HG02642 (cell line): Measurements from ENCODE around the gene PRKCB.

Experiments
- ATAC-seq: cut with Tn5 transposase; IDR thresholded peaks from one replicate; pipeline ENCODE4 v1.9.1; 2021; ENCODE audit warnings: mild to moderate bottlenecking; ENCODE audit not compliant: unreplicated experiment, poor library complexity

The PRKCB gene

DNA sequence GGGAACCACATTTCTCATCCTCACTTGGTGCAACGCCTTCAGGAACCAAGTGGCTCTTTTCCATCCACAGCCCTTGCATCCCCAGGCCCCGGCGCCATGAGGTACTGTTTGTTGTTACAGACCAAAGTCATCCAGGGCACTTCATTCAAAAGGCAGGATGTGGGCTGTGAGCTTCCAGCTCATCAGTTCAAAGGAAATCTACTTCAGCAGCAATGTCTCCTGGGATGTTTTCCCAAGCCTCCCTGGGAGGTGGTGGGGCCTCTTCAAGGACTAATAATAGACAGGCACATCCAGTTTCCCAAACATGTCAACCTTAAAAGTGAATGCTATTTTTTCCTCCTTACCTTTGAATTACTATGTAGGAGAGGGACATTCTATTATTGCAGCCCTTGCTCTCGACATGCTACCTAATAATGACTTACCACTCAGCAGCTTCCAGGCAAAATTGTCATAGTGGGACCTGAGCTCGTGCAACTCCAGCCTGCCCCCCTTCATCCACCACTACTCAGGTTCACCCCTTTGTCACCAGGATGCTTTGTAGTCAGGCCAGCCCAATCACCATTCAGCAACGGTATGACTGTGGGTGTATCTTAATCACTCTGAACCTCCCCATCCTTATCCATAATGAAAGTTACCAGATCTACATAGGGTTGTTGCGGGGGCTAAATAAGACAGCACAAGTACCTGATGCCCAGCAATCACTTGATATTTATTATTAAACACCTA lies 1.7 kb upstream of the PRKCB start:
- ATAC-seq: no peak

DNA sequence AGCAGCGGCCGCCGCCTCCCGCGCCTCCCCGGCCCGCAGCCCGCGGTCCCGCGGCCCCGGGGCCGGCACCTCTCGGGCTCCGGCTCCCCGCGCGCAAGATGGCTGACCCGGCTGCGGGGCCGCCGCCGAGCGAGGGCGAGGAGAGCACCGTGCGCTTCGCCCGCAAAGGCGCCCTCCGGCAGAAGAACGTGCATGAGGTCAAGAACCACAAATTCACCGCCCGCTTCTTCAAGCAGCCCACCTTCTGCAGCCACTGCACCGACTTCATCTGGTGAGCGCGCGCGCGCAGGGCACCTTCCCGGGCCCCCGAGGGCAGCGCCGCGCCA lies 258 bp downstream of the PRKCB start:
- no peak for ATAC-seq

DNA sequence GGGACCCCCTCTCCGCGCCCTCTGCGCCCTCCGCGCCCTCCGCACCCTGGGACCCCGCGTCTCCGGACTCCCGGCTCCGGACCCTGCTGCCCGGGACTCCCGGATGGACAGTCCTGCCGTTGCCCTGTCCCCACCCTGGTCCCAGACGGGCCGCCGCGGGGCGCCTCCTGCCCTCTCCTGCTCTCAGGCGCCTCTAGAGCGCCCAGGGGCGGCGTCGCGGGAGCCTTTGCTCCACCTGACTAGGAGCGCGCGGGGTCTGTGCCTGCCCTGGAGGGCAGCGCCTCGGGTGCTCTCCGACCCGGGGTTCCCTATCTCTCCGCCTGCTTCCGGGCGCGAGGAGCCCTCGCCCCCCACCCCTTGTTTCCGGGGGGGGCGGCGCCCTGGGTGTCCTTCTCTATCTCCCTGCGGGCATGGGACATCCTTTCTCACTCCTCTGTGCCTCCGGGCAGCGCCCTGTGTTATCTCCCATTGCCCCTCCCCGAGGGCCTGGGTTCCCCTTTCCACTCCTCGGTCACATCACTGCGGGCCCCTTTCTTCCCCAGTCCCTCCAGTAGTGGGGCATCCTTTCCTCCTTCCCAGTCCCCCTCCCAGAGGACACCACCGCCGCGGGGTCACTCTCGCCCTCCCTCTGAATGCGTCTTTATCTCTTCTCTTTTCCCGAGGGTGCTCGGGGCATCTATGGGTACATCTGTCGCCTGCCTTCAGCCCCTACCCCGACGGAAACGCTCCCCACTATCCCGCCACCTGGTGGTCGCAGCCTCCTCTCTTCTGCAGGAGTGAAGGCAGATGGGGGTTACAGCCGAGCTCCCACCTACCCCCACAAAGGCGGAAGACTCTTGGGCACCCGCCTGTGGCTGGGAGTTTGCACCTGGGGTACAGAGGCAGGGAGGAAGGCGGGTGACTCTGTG lies 875 bp downstream of the PRKCB start:
- ATAC-seq: peak; percentile 29

DNA sequence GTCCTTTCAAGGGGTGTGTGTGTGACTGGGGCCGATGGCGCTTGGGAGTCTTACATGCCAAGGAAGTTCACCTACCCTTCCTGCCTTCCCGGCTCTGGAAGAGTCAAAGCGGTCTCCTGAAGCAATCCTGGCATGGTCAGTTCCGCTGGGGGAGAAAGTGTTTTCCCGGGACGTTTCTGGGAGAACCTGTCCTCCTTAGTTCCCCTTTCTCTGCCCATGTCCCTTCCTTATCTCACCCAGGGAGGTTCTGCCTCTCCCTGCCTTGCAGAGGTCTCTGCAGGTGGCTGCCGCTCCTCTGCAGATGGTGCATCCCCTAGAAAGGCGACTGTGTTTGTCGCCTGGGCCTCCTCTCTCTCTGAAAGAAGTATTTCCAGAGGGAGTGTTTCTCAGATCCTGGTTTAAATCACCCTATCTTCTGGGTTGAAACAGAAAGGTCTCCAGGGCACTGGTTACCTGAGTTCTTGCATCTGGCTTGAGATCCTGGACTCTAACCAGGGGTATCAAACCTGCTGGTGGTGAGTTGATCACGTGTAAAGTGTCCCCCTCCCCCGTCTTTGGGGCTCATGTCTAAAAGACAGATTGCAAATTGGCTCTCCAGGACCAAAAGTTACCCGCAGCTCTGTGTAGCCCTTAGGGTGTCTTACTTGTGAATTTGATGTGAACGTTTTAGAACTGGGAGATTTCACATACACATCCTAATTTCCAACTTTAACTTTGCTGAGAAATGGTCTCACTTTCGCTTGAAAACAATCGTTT lies 1.9 kb downstream of the PRKCB start:
- ATAC-seq: no peak

DNA sequence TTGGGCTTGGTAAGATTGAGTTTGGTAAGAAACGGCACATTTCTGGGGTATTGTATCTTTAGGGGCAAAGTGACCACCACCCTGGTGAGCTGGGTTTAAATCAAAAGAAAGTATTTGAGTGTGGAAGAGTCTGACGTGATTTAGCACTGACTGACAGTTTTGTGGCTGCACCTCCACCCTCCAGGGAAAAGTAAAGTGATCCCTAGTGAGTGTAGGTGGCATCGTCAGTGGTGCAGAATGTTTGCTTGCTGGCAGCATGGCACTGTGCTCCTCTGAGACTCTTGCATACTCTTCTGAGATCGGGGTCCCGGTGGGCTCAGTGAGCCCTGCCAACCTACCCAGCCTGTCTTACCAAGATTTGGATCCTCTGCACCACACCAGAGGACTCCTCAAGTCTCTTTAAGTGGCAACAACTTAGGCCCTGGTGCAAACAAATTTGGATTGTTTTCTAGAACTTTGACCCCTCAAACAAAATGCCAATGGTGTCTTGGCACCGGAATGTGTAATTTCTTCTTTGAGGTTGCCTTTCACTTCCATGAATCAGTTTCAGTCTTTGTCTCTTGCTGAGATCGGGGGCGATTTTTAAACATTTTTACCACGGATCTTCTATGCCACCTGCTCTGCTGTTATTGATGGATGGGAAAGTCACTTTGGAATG lies 2.8 kb downstream of the PRKCB start:
- ATAC-seq: no peak

DNA sequence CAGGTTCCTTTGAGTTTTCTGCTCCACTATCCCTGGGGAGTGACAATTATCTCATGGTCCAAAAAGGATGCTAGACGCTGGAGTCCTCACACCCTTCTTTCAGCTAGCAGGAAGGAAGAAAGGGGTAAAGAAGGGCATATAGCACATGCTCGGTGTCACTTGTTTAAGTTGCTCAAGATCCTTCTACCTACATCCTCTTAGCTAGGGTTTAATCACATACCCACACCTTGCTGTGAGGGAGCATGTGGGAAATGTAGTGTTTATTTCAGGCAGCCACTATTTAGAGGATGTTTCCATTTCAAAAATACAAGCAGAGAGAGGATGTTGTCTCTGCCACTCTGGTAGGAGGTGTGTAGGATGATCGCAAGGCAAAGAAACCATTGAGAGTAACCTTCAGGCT lies 4.5 kb downstream of the PRKCB start:
- no peak for ATAC-seq

DNA sequence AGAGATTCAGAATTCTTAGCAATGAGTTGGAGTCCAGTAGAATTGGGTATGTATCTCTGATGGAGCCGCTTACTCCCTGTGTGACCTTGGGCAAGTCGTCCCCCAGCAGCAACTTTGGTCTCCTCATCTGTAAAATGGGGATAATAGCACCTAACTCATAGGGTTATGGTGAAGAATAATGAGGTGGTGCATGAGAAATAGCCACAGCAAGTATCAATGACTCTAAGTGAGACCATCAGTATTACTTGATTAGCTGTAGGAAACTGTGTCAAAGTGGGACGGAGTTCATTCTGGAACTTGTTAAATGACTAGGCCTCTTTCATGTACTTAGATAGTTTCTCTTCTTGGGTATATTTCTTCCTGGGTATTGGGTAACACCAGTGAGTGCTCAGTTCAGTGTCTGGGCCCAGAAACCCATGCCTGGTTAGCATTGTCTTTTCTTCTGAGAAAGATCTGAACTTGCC lies 6.4 kb downstream of the PRKCB start:
- peak; percentile 62 for ATAC-seq

DNA sequence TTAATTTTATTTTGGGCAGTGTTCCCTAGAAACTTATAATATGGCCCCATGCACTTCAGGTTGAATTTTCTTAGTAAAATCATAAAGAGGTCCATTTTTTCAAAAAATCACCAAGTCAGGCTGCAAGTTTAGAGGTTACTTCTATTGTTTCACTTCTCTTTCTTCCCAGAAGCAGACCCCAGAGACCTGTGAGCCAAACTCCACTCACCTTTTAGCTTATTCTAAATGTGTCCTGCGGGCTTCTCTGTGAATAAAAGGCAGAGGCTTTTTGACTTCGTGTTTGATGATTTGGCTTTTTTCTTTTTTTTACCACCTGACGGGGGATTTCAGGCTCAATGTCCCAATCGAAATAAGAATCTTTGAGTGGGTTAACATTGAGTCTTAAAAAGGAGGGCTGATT lies 7.4 kb downstream of the PRKCB start:
- peak; percentile 44 for ATAC-seq

DNA sequence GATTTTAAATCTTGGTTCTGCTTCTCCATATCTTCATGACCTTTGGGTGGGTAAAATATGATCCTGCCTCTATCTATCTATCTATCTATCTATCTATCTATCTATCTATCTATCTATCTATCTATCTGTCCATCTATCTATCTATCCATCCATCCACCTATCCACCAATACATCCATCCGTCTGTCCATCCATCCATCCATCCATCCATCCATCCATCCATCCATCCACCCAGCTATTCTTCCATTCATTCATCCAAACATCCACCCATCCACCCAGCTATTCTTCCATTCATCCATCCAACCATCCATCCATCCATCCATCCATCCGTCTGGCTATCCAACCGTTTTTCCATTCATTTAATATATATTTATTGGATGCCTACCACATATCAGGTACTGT lies 11.5 kb downstream of the PRKCB start:
- ATAC-seq: no peak

DNA sequence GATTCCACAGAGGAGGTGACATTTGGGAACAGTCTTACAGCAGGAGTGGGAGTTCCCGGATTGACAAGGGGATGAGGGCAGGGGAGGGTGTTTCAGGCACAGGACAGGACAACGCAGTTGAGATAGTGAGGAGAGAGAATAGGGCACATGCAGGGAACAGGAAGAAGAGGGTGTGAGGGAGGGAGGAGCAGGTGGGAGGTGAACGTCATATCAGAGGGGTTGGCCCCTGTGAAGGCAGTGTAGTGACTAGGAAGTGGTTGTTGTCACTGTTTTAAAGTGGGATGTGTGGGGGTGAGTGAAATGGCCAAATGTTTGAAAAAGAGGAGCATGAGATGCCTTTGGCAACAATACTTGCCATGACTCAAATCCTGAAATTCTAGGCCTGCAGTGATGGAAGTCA lies 12.2 kb downstream of the PRKCB start:
- ATAC-seq: no peak

DNA sequence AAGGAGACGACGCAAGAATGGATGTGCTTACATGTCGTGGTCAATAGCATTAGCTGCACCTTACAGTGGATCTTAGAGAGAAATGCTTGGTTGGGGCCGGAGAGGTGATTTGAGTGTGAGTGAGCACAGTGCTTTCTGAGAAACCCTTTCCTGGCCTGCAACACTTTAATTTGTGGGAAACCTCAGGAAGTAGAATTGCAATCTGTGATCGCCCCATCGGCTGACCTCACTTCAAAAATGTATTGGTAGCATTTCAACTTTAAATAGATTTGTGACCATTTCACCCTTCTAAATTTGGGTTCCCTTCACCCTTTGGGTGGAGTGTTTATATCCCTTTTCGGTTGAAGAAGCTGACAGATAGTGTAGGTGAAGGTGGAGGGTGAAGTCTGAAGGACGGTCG lies 13.2 kb downstream of the PRKCB start:
- no peak for ATAC-seq

DNA sequence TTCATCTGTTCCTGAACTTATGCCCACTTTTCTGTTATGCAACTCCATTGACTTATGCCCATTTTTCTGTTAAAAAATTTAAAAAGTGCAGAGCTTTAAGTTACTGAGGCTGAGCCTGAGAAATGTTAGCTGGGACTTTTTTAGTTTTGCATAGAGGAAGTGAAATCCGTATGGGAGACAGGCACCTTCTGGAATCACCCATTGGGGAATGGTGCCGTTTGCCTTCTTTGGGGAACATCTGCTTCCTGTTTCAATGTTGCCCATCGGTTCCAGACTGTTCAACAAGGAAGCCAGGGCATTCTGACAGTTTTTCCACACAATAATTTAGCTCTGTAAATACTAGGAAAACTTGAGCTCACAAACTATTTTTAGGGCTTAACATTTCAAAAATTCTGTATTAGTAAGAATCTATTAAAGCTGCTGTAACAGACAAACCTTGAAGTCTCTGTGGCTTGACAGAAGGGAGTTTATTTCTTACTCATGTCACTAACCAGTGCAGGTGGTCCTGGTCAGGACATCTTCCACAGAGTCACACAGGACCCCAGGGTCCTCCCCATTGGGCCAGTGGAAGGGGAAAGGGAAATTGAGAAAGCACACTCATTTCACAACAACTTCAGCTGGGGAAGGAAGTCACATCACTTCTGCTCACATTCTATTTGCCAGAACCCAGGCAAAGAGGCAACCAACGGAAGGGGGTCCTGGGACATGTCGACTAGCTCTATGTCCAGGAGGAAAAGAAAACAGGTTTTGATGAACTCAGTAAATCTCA lies 17.2 kb downstream of the PRKCB start:
- no peak for ATAC-seq

DNA sequence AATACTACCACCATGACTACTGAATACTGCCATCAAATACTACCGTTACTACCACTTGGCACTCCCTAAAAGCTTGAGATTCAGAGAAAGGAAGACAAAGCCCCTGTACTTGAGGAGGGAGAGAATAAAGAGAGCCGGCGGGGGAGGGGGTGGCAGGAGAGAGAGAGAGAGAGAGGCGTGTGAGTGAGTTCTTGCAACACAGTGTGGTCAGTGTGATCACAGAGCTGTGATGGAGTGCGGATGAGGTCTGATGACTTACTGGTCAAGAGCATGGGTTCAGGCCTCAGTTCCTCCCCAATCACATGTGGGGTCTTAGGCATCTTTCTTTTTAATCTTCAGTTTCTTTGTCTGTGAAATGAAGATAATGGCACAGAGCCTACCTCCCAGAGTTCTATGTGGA lies 19.2 kb downstream of the PRKCB start:
- ATAC-seq: no peak

DNA sequence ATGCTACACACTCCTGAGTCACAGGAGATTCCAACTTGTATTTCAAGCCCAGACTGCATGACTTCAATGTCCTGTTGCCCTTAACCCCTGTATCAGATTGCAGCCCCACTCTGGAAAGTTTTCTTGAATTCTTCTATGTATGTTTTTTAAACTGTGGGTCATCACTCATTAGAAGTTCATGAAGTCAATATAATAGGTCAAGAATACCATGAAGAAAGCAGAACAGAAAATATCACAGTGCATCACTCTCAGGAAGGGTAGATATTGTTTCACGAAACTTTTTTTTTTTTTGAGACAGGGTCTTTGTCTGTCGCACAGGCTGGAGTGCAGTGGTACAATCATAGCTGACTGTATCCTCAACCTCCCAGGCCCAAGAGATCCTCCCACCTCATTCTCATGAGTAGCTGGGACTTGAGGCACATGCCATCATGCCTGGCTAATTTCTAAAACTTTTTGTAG lies 20.5 kb downstream of the PRKCB start:
- ATAC-seq: no peak

DNA sequence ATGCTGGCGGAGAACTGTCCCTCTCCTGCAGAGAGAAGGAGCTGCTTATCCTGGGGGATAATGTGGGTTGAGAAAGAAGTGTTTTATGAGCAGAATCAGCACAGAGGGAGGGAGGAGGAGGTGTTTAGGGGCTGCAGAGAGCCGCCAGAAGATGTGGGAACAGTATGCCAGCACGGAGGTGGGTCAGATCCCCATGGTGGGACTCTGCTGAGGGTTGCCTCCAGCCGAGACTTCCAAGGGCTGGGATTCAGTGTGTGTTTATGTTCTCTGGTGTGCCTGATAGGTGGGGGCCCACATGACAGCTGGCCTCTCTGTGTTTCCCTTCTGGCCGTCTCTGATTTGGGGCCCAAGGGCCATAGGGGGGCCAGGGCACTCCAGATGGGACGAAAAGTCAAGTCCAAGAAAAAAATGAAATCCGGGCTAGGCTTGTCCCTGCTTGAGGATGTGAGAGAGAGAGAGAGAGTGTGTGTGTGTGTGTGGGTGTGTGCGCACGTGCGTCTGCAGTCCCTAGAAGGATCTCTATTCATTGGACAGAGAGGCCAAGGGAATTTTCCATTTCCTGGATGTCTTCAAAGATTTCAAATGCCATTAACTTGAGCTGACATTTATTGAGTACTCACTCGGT lies 21.6 kb downstream of the PRKCB start:
- ATAC-seq: no peak

DNA sequence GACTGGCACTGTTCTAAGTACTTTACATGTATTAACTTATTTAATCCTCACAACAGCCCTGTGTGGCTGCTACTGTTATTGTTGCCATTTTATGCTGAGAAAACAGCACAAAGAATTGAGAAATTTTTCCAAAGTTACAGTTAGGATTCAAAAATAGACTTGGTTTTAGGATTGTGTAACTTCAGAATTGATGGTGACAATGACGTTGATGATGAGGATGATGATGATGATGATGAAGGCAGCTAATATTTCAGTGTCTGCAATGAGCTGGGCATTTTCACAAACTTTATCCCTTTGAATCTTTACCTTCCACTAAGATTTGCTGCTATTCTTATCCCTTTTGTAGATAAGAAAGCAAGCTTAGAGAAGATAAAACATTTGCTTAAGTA lies 22.1 kb downstream of the PRKCB start:
- ATAC-seq: no peak

DNA sequence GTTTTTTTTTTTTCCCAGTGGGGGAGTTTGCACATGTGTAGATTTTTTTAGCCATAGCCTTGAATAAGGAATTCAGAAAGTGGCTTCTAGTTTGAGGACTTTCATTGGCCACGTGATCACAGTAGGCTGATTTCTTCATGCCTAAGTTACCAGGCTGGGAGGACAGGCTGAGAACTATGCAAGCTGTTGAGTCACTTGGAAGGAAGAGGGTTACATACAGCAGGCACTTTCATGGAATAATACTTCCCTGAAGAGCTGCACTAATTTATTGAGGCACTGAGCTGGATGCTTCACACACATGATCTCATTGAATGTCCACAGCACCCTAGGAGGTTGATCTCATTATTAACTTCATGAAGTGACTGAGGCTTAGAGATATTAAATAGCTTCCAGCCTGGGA lies 22.8 kb downstream of the PRKCB start:
- no peak for ATAC-seq

DNA sequence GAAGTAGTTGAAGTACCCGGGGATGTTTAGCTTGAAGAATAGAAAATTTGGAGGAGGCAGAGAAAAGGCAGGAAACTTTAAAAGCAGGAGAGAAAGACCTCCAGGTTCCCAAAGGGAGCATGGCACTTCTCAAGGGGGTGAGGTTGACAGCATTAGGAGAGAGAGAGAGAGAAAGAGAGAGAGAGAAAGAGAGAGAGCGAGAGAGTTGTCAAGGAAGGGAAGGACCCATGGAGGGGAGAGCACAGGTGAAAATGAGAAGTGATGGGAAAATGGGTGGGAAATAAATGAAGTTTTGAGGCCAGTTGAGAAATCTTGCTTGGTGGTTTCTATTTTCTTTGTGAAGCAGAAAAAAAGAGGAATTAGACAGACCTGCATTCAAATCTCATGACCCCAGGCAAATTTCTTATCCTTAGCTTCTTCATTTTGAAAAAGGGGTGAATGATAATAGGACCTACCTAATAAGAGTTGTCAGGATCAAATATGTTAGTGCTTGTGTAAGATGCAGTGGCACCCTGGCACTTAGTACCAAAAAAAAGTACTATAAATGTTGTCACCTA lies 24.0 kb downstream of the PRKCB start:
- no peak for ATAC-seq

DNA sequence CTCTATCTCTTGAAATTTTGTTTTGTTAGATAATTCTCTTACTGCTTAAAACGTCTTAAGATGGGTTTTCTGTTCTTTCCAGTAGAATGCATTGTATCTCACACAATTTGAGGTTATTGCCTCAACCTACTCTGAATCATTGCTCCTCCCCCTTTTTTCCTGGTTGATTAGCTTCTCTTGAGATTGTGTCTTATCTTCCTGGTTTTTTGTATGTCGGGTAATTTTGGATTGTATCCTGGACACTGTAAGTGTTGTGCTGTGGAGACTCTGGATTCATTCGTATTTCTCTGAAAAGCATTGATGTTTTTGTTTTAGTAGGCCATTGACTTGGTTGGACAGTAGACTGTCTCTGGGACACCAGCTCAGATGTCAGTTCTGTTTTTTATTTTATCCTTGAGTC lies 26.1 kb downstream of the PRKCB start:
- no peak for ATAC-seq
